Testis (tissue), 2 donors: ENCODE measurements around the gene TRMT112.

Experiments used
- POLR2A ChIP-seq: fragments of 450-650 bp; IDR thresholded peaks from one replicate; pipeline ENCODE4 v1.6.1; 2017; ENCODE audit warnings: antibody characterized with exemption, mild to moderate bottlenecking, moderate library complexity
- TF ChIP-seq, protein P1 (sequence below), 3 experiments: fragments of 450-650 bp in 2 of 3; fragments of 200-600 bp in 1 of 3; sonication (generic) in 1 of 3; IDR thresholded peaks; one replicate each; pipeline ENCODE4 v1.5.1; 2016 to 2019; ENCODE audit warnings: antibody characterized with exemption in 3 of 3, mild to moderate bottlenecking in 2 of 3, moderate library complexity in 1 of 3

DNA sequence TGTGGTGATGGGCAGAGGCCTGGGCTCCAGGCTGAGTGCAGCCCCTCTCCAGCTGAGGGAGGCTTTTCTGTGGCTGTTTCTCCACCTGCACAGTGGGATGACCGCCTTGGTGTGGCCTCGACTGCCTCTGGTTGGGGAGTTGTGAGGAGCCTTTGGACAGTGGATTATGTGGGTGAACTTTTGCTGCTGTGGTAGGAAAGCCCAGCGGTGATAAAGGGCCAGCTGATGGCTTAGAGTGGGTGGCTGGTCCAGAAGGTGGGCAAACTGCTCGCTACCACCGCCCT lies 13.4 kb downstream of the TRMT112 start:
- TF ChIP-seq POLR2A = no peak
- TF ChIP-seq, protein P1, sequence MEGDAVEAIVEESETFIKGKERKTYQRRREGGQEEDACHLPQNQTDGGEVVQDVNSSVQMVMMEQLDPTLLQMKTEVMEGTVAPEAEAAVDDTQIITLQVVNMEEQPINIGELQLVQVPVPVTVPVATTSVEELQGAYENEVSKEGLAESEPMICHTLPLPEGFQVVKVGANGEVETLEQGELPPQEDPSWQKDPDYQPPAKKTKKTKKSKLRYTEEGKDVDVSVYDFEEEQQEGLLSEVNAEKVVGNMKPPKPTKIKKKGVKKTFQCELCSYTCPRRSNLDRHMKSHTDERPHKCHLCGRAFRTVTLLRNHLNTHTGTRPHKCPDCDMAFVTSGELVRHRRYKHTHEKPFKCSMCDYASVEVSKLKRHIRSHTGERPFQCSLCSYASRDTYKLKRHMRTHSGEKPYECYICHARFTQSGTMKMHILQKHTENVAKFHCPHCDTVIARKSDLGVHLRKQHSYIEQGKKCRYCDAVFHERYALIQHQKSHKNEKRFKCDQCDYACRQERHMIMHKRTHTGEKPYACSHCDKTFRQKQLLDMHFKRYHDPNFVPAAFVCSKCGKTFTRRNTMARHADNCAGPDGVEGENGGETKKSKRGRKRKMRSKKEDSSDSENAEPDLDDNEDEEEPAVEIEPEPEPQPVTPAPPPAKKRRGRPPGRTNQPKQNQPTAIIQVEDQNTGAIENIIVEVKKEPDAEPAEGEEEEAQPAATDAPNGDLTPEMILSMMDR (IDR thresholded peaks at IDR 0.05) = no peak
